GM12874 (cell line): ENCODE measurements around the gene CD4.

Experiments used
- CTCF ChIP-seq: IDR thresholded peaks from 2 replicates; pipeline ENCODE4 v1.5.1; 2011; ENCODE audit warnings: low read depth, mild to moderate bottlenecking, control low read depth, low read length, moderate library complexity; ENCODE audit not compliant: insufficient read depth

Gene CD4

DNA sequence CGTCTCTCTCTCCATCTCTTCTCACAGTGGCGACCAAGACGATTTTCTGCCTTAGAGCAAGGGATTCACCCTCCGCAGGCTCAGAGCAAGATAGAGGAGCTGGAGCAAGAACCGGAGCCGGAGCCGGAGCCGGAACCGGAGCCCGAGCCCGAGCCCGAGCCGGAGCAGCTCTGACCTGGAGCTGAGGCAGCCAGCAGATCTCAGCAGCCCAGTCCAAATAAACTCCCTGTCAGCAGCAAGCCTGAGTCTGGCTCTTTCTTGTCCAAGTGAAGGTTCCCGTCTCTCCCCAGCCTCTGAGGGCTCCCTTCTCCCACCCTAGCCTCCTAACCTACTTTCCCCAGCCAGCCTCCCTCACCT lies 11.1 kb upstream of the CD4 start:
- no peak for TF ChIP-seq CTCF

DNA sequence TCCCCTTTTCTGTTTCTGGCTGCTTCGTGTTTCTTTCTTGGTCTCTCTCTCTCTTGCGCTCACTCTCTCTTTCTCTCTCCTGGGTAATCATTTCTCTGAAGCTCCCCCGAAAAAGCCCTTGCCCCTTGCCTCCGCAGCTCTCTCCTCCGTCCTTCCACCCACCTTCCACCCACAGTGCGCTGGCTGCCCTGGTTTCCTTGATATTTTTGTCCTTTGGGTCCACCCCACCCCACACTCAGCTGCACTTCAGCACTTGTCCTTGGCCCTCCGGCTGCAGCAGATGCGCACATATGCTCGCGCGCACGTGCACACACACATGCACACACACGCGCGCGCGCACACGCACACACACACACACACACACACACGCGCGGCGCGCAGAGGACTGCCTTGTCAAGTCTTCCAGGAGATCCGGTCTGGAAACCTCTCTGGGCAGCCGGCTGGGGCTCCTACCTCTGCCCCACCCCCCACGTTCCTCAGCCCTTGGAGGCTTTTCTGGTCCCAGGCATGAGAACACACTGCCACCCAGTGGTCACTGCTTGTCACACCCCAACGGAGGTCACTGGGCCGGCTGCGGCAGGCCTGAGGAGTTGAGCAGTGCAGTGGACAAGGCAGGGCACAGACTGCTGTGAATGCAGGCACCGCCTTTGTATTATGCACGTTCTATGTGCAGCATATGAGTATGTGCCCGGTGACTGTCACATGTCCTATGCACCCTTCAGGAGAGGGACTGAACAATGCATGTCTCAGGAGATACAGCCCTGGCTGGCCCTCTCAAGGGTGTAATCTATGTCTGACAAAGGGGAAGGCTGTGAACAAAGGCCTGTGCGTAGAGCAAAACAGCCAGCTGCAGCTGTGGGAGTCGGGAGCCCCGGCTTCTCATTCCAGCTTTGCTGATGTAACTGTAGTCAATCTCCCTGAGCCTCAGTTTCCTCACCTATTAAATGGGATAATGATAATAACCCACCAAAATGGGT lies 10.5 kb upstream of the CD4 start:
- peak; percentile 91 for TF ChIP-seq CTCF

GRCh38 chr12:6779708-6780432 lies 9.5 kb upstream of the CD4 start:
- no peak for TF ChIP-seq CTCF

GRCh38 chr12:6780573-6780972 lies 8.8 kb upstream of the CD4 start:
- TF ChIP-seq CTCF = no peak

- no peak for TF ChIP-seq CTCF
Measured at GRCh38 chr12:6782119-6782518, 7.2 kb upstream of the CD4 start.

- TF ChIP-seq CTCF = no peak
Measured at GRCh38 chr12:6782850-6783566, 6.3 kb upstream of the CD4 start.

GRCh38 chr12:6783828-6784227 lies 5.5 kb upstream of the CD4 start:
- TF ChIP-seq CTCF = no peak
